ENCODE data around the gene ZCCHC2.
A peak's percentile ranks its signal among the peaks of the same experiment; 100 is the strongest.

ZCCHC2 gene

DNA sequence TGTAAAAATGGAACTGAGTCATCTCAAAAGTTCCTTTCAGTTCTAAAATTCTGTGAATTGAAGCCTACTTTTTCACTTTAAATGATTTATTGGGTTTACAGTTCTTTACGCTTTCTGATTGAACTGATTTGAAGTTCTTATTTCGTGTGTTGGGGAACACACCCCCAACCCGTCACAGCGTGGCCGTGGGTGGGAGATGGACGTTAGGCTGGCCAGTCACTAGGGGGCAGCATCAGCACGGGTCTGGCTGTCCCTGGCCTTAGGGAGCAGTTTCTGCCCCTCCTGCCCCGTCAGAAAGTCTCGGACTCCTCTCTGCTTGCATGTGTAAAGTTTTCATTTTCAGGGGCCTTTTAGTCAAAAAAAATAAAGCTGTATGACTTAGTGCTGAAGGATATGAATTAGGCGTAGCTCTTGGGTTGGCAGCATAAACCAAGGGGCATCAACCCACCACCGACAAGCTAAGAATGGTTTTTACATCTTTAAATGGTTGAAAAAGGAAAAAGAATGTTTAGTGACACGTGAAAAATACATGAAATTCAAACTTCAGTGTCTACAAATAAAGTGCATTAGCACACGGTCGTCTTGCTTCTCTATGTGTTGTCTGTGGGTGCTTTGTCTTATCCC, 63.4 kb downstream of the ZCCHC2 start:
- no peak overlapping the region for H3K9ac ChIP-seq (ENCODE audit: low read length)
- H3K4me1 ChIP-seq (ENCODE audit: insufficient read depth, low read length), result peaks cover 14% of the 10 kb centered on the region
- no peaks in the 10 kb centered on the region for H3K9me3 ChIP-seq (ENCODE audit: low read length)
- no peaks in the 10 kb centered on the region for H3K36me3 ChIP-seq (ENCODE audit: insufficient read depth, low read length)
- H3K27me3 ChIP-seq (ENCODE audit: control insufficient read depth in 1 of 2, insufficient read depth in 2 of 2, low read length in 2 of 2), result no peaks in the 10 kb centered on the region
- H3K27ac ChIP-seq (ENCODE audit: low read depth, low read length), result no peak overlapping the region
- no peak overlapping the region for H3K4me3 ChIP-seq (ENCODE audit: low read depth in 1 of 2, low read length in 2 of 2)

GRCh38 chr18:62586781-62587487, 64.1 kb downstream of the ZCCHC2 start:
- Histone ChIP-seq H3K27me3 (ENCODE audit: control insufficient read depth in 1 of 2, insufficient read depth in 2 of 2, low read length in 2 of 2) (no peaks in the 10 kb centered on the region), H3K27ac (ENCODE audit: low read depth, low read length) (no peak overlapping the region), H3K4me1 (ENCODE audit: insufficient read depth, low read length) (peaks cover 14% of the 10 kb centered on the region), H3K9ac (ENCODE audit: low read length) (no peak overlapping the region), H3K36me3 (ENCODE audit: insufficient read depth, low read length) (no peaks in the 10 kb centered on the region), H3K4me3 (ENCODE audit: low read depth in 1 of 2, low read length in 2 of 2) (no peak overlapping the region), H3K9me3 (ENCODE audit: low read length) (no peaks in the 10 kb centered on the region)

DNA sequence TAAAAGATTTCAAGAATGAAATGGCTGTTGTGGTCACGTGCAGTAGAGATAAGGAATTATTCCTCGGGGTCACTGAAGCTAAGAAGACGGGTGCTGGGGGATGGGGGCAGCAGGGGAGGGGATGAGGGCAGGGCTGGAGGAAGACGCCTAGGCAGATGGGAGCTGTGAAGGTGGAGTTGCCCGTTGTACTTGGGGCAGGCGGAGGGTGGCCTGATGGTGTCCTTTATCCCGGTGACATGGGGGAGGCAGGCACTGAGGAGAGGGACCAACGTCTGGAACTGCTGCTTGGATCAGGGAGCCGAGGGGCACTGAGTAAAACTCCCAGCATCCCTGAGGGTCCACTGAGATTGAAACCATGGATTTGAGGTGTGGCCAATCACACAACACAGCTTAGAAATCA, 64.9 kb downstream of the ZCCHC2 start:
- H3K36me3 ChIP-seq (ENCODE audit: insufficient read depth, low read length), result no peaks in the 10 kb centered on the region
- H3K9me3 ChIP-seq (ENCODE audit: low read length), result no peaks in the 10 kb centered on the region
- H3K9ac ChIP-seq (ENCODE audit: low read length), result no peak overlapping the region
- H3K4me3 ChIP-seq (ENCODE audit: low read depth in 1 of 2, low read length in 2 of 2), result no peak overlapping the region
- peaks cover 14% of the 10 kb centered on the region for H3K4me1 ChIP-seq (ENCODE audit: insufficient read depth, low read length)
- H3K27me3 ChIP-seq (ENCODE audit: control insufficient read depth in 1 of 2, insufficient read depth in 2 of 2, low read length in 2 of 2), result no peaks in the 10 kb centered on the region
- no peak overlapping the region for H3K27ac ChIP-seq (ENCODE audit: low read depth, low read length)

DNA sequence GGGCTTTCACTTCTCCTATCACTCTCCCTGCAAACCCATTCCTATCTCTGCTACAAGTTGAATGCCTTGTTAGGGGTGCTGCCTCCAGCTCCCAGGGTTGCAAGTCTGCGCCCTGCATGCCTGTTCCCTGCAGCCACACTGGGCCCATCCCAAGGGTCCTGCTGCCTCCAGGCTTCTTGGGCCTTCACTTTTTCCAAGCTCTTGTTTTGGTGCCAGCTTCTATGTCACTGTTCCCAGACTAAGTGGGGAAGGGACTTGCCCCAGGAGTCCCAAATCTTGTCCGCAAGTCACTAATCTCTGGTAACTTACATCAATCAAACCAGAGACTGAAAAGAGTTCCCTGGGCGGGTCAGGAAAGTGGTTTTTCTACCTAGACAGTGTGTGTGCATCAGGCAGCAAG, 65.4 kb downstream of the ZCCHC2 start:
- H3K9me3 ChIP-seq (ENCODE audit: low read length), result no peaks in the 10 kb centered on the region
- H3K9ac ChIP-seq (ENCODE audit: low read length), result no peak overlapping the region

GRCh38 chr18:62590799-62591590, 68.2 kb downstream of the ZCCHC2 start:
- H3K4me1 ChIP-seq (ENCODE audit: insufficient read depth, low read length), result no peaks in the 10 kb centered on the region
- H3K36me3 ChIP-seq (ENCODE audit: insufficient read depth, low read length), result no peaks in the 10 kb centered on the region
- H3K9ac ChIP-seq (ENCODE audit: low read length), result no peak overlapping the region
- no peaks in the 10 kb centered on the region for H3K9me3 ChIP-seq (ENCODE audit: low read length)
- no peak overlapping the region for H3K27ac ChIP-seq (ENCODE audit: low read depth, low read length)
- H3K4me3 ChIP-seq (ENCODE audit: low read depth in 1 of 2, low read length in 2 of 2), result no peak overlapping the region
- peaks cover 0 to 2% of the 10 kb centered on the region in 2 donors for H3K27me3 ChIP-seq (ENCODE audit: control insufficient read depth in 1 of 2, insufficient read depth in 2 of 2, low read length in 2 of 2)

More for the DNA sequence above, 65.4 kb downstream of the ZCCHC2 start:
- no peaks in the 10 kb centered on the region for H3K27me3 ChIP-seq (ENCODE audit: control insufficient read depth in 1 of 2, insufficient read depth in 2 of 2, low read length in 2 of 2)
- H3K4me1 ChIP-seq (ENCODE audit: insufficient read depth, low read length), result peaks cover 14% of the 10 kb centered on the region
- H3K4me3 ChIP-seq (ENCODE audit: low read depth in 1 of 2, low read length in 2 of 2), result no peak overlapping the region
- no peaks in the 10 kb centered on the region for H3K36me3 ChIP-seq (ENCODE audit: insufficient read depth, low read length)
- H3K27ac ChIP-seq (ENCODE audit: low read depth, low read length), result no peak overlapping the region

- H3K4me1 ChIP-seq (ENCODE audit: insufficient read depth, low read length), result peaks cover 11% of the 10 kb centered on the region
- H3K9me3 ChIP-seq (ENCODE audit: low read length), result no peaks in the 10 kb centered on the region
- no peak overlapping the region for H3K9ac ChIP-seq (ENCODE audit: low read length)
- H3K36me3 ChIP-seq (ENCODE audit: insufficient read depth, low read length), result no peaks in the 10 kb centered on the region
- peaks cover 6 to 23% of the 10 kb centered on the region in 2 donors for H3K27me3 ChIP-seq (ENCODE audit: control insufficient read depth in 1 of 2, insufficient read depth in 2 of 2, low read length in 2 of 2)
- H3K4me3 ChIP-seq (ENCODE audit: low read depth in 1 of 2, low read length in 2 of 2), result peak overlapping the region; percentile 41 to 53
- no peak overlapping the region for H3K27ac ChIP-seq (ENCODE audit: low read depth, low read length)
Observed at GRCh38 chr18:62596145-62597005, 73.5 kb downstream of the ZCCHC2 start.

- Histone ChIP-seq H3K9me3 (ENCODE audit: low read length) (no peaks in the 10 kb centered on the region), H3K27ac (ENCODE audit: low read depth, low read length) (no peak overlapping the region), H3K9ac (ENCODE audit: low read length) (no peak overlapping the region), H3K36me3 (ENCODE audit: insufficient read depth, low read length) (no peaks in the 10 kb centered on the region), H3K4me3 (ENCODE audit: low read depth in 1 of 2, low read length in 2 of 2) (no peak overlapping the region), H3K27me3 (ENCODE audit: control insufficient read depth in 1 of 2, insufficient read depth in 2 of 2, low read length in 2 of 2) (peaks cover 5 to 13% of the 10 kb centered on the region in 2 donors), H3K4me1 (ENCODE audit: insufficient read depth, low read length) (peaks cover 4% of the 10 kb centered on the region)
Observed at GRCh38 chr18:62601871-62602270, 79.0 kb downstream of the ZCCHC2 start.

DNA sequence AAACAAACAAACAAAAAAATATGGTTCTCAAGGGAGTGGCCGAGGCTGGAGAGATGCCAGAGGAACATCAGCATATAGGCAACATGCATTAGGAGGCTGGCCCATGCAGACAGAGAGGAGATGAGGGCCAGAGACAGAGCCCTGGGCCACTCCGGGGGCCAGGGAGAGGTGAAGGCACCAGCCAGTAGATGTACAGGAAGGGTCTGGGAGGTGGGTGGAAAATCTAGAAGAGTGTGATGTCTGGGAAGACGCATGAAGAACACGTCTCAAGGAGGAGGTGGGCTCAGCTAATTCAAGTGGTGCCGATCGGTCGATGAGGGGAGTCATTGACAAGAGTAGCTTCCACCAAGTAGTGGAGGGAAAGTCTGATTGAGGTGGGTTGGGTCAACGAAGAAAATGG, 79.9 kb downstream of the ZCCHC2 start:
- Histone ChIP-seq H3K9me3 (ENCODE audit: low read length) (no peaks in the 10 kb centered on the region), H3K4me3 (ENCODE audit: low read depth in 1 of 2, low read length in 2 of 2) (no peak overlapping the region), H3K36me3 (ENCODE audit: insufficient read depth, low read length) (no peaks in the 10 kb centered on the region), H3K27ac (ENCODE audit: low read depth, low read length) (no peak overlapping the region), H3K9ac (ENCODE audit: low read length) (no peak overlapping the region), H3K27me3 (ENCODE audit: control insufficient read depth in 1 of 2, insufficient read depth in 2 of 2, low read length in 2 of 2) (peaks cover 0 to 4% of the 10 kb centered on the region in 2 donors), H3K4me1 (ENCODE audit: insufficient read depth, low read length) (no peaks in the 10 kb centered on the region)

- H3K9me3 ChIP-seq (ENCODE audit: low read length), result no peaks in the 10 kb centered on the region
- no peaks in the 10 kb centered on the region for H3K36me3 ChIP-seq (ENCODE audit: insufficient read depth, low read length)
- no peak overlapping the region for H3K27ac ChIP-seq (ENCODE audit: low read depth, low read length)
- no peak overlapping the region for H3K9ac ChIP-seq (ENCODE audit: low read length)
- H3K27me3 ChIP-seq (ENCODE audit: control insufficient read depth in 1 of 2, insufficient read depth in 2 of 2, low read length in 2 of 2), result no peaks in the 10 kb centered on the region
- H3K4me3 ChIP-seq (ENCODE audit: low read depth in 1 of 2, low read length in 2 of 2), result no peak overlapping the region
- no peaks in the 10 kb centered on the region for H3K4me1 ChIP-seq (ENCODE audit: insufficient read depth, low read length)
Observed at GRCh38 chr18:62603211-62603610, 80.4 kb downstream of the ZCCHC2 start.

- no peak overlapping the region for H3K27ac ChIP-seq (ENCODE audit: low read depth, low read length)
- H3K9me3 ChIP-seq (ENCODE audit: low read length), result no peaks in the 10 kb centered on the region
- H3K9ac ChIP-seq (ENCODE audit: low read length), result no peak overlapping the region
- no peaks in the 10 kb centered on the region for H3K36me3 ChIP-seq (ENCODE audit: insufficient read depth, low read length)
- H3K4me3 ChIP-seq (ENCODE audit: low read depth in 1 of 2, low read length in 2 of 2), result no peak overlapping the region
- H3K27me3 ChIP-seq (ENCODE audit: control insufficient read depth in 1 of 2, insufficient read depth in 2 of 2, low read length in 2 of 2), result no peaks in the 10 kb centered on the region
- no peaks in the 10 kb centered on the region for H3K4me1 ChIP-seq (ENCODE audit: insufficient read depth, low read length)
Observed at GRCh38 chr18:62603979-62604378, 81.2 kb downstream of the ZCCHC2 start.

- Histone ChIP-seq H3K27ac (ENCODE audit: low read depth, low read length) (no peak overlapping the region), H3K9me3 (ENCODE audit: low read length) (no peaks in the 10 kb centered on the region), H3K9ac (ENCODE audit: low read length) (no peak overlapping the region), H3K36me3 (ENCODE audit: insufficient read depth, low read length) (no peaks in the 10 kb centered on the region), H3K27me3 (ENCODE audit: control insufficient read depth in 1 of 2, insufficient read depth in 2 of 2, low read length in 2 of 2) (no peaks in the 10 kb centered on the region), H3K4me1 (ENCODE audit: insufficient read depth, low read length) (no peaks in the 10 kb centered on the region), H3K4me3 (ENCODE audit: low read depth in 1 of 2, low read length in 2 of 2) (no peak overlapping the region)
Observed at GRCh38 chr18:62605685-62606084, 82.9 kb downstream of the ZCCHC2 start.

Measured in muscle layer of colon (tissue), 2 donors.